Suppressor macrophage (primary cell): Measurements from ENCODE around the gene MORF4L1.
"Not testable (repeated sequence)": the region's sequence is repeated elsewhere in the genome, so short reads cannot be mapped to it uniquely, and the experiment has no call there.

ENCODE experiments used
- DNase-seq, 4 experiments: peaks; one replicate each; pipeline ENCODE4 v3.0.0-alpha.2; 2020 to 2022

Gene MORF4L1

GRCh38 chr15:78859971-78860719 is 12.5 kb upstream of the MORF4L1 start:
- peak; percentile 83 to 93 (median 90) for DNase-seq

GRCh38 chr15:78865585-78865984 is 7.1 kb upstream of the MORF4L1 start:
- not testable (repeated sequence) for DNase-seq

- DNase-seq: not testable (repeated sequence)
Observed at GRCh38 chr15:78866031-78866430, 6.7 kb upstream of the MORF4L1 start.

GRCh38 chr15:78866803-78867202 is 5.9 kb upstream of the MORF4L1 start:
- DNase-seq: no peak

- DNase-seq: no peak
Observed at GRCh38 chr15:78868366-78868765, 4.3 kb upstream of the MORF4L1 start.

- DNase-seq: not testable (repeated sequence)
Observed at GRCh38 chr15:78871483-78872127, 1.1 kb upstream of the MORF4L1 start.

GRCh38 chr15:78872972-78873792 is 492 bp downstream of the MORF4L1 start:
- peak; percentile 87 to 94 (median 92) for DNase-seq

GRCh38 chr15:78873793-78874765 is 1.4 kb downstream of the MORF4L1 start:
- DNase-seq: peak; percentile 23 to 61 (median 44)

- peak in 1 of 4 experiments; percentile 9 for DNase-seq
Observed at GRCh38 chr15:78875107-78875914, 2.6 kb downstream of the MORF4L1 start.

GRCh38 chr15:78876954-78877353 is 4.3 kb downstream of the MORF4L1 start:
- not testable (repeated sequence) for DNase-seq

- DNase-seq: peak; percentile 15 to 55 (median 34)
Observed at GRCh38 chr15:78878356-78878755, 5.7 kb downstream of the MORF4L1 start.

GRCh38 chr15:78879517-78880241 is 7.0 kb downstream of the MORF4L1 start:
- no peak for DNase-seq

- peak in 1 of 4 experiments; percentile 18 for DNase-seq
Observed at GRCh38 chr15:78880242-78880533, 7.5 kb downstream of the MORF4L1 start.

GRCh38 chr15:78880813-78881212 is 8.1 kb downstream of the MORF4L1 start:
- no peak for DNase-seq

- no peak for DNase-seq
Observed at GRCh38 chr15:78881681-78882080, 9.0 kb downstream of the MORF4L1 start.

GRCh38 chr15:78889000-78889399 is 16.3 kb downstream of the MORF4L1 start:
- no peak for DNase-seq

GRCh38 chr15:78893538-78893937 is 20.8 kb downstream of the MORF4L1 start:
- DNase-seq: no peak

- no peak for DNase-seq
Observed at GRCh38 chr15:78895471-78895870, 22.8 kb downstream of the MORF4L1 start.

- no peak for DNase-seq
Observed at GRCh38 chr15:78898540-78898939, 25.9 kb downstream of the MORF4L1 start.

- DNase-seq: not testable (repeated sequence)
Observed at GRCh38 chr15:78900819-78901533, 28.3 kb downstream of the MORF4L1 start.
